Activated CD4-positive, alpha-beta memory T cell treated with anti-CD3 and anti-CD28 coated beads for 36 hours (primary cell): Measurements from ENCODE around the gene CRADD. TPM values are rescaled to one million over a fixed set of nuclear protein-coding genes. Genes with fewer than 3 reads are reported as not detected.

ENCODE experiments used
- CTCF ChIA-PET: fragments of 350-600 bp; sonication (Branson Sonifier 250); formaldehyde crosslinking; loops from one replicate; lab custom pipeline; 2021; ENCODE audit warnings: antibody characterized with exemption, inconsistent platforms; lab: Charles Lee
- POLR2A ChIA-PET: fragments of 350-600 bp; sonication (Branson Sonifier 250); formaldehyde crosslinking; loops from one replicate; lab custom pipeline; 2021; ENCODE audit warnings: antibody characterized with exemption; lab: Charles Lee
- DNase-seq: peaks from one replicate; pipeline ENCODE4 v3.0.0-alpha.2; 2020
- H3K27ac Mint-ChIP-seq: one replicate; pipeline ENCODE4 v1.8.0; 2021; ENCODE audit warnings: mixed read lengths
- H3K27me3 Mint-ChIP-seq: one replicate; pipeline ENCODE4 v1.8.0; 2021; ENCODE audit warnings: mixed read lengths
- H3K36me3 Mint-ChIP-seq: one replicate; pipeline ENCODE4 v1.8.0; 2021; ENCODE audit warnings: mixed read lengths
- H3K4me1 Mint-ChIP-seq: one replicate; pipeline ENCODE4 v1.8.0; 2021; ENCODE audit warnings: low read depth, mixed read lengths
- H3K4me3 Mint-ChIP-seq: one replicate; pipeline ENCODE4 v1.8.0; 2021; ENCODE audit warnings: mild to moderate bottlenecking, mixed read lengths
- H3K9me3 Mint-ChIP-seq: one replicate; pipeline ENCODE4 v1.8.0; 2021; ENCODE audit warnings: mixed read lengths
- intact Hi-C: fragments of 100-400 bp; cut with micrococcal nuclease; formaldehyde crosslinking; loops from one replicate; pipeline ENCODE4 v1.15.1; 2023
- total RNA-seq, 2 experiments: library from RNA; stranded (reverse); gene quantifications; one replicate each; pipeline ENCODE4 v1.2.3, GENCODE V29; 2021

Gene CRADD
- total RNA-seq, 2 experiments from 2014 or later: 8.9 to 10.4 TPM

- intact Hi-C loops: no loop called here
- H3K27me3 Mint-ChIP-seq: peaks cover 5% of the 10 kb centered on the region
- H3K4me3 Mint-ChIP-seq: no peak overlapping the region
- no peak for DNase-seq
- H3K9me3 Mint-ChIP-seq: no peaks in the 10 kb centered on the region
- H3K4me1 Mint-ChIP-seq: no peaks in the 10 kb centered on the region
- POLR2A ChIA-PET: no interaction called here
- H3K36me3 Mint-ChIP-seq: no peaks in the 10 kb centered on the region
- H3K27ac Mint-ChIP-seq: no peak overlapping the region
- CTCF ChIA-PET: interaction anchor here (0.6 kb wide), 1 partner anchor 112 kb away, joined by 3 read pairs; no protein-coding TSS in a partner anchor
Observed at GRCh38 chr12:93944201-93944600, 267.0 kb downstream of the CRADD start.

Other genes with a start within 250 kb of the CRADD start
- 100 to 1,000 TPM; 177 TPM for gene UBE2N, start 235.4 kb upstream of the CRADD start, total RNA-seq
- gene MRPL42, start 209.9 kb upstream of the CRADD start, total RNA-seq: 10 to 100 TPM; 65.0 to 67.6 TPM
- 10 to 100 TPM; 22.9 to 23.1 TPM for gene SOCS2, start 104.7 kb upstream of the CRADD start, total RNA-seq